HG03025 (cell line): ENCODE results near the gene KDM2B.
A peak's percentile ranks its signal among the peaks of the same experiment; 100 is the strongest.

Experiments
- ATAC-seq: cut with Tn5 transposase; IDR thresholded peaks from one replicate; pipeline ENCODE4 v1.9.1; 2021; ENCODE audit warnings: mild to moderate bottlenecking, moderate library complexity; ENCODE audit not compliant: unreplicated experiment, low FRiP score

The KDM2B gene

GRCh38 chr12:121568518-121568917 is 12.3 kb downstream of the KDM2B start:
- no peak for ATAC-seq

GRCh38 chr12:121565076-121565475 is 15.7 kb downstream of the KDM2B start:
- no peak for ATAC-seq

- no peak for ATAC-seq
These were observed 18.3 kb downstream of the KDM2B start for GRCh38 chr12:121562488-121562887.

GRCh38 chr12:121561009-121561395 is 19.8 kb downstream of the KDM2B start:
- no peak for ATAC-seq

GRCh38 chr12:121560392-121561008 is 20.3 kb downstream of the KDM2B start:
- ATAC-seq, result no peak

- ATAC-seq, result no peak
These were observed 21.9 kb downstream of the KDM2B start for GRCh38 chr12:121558956-121559355.

GRCh38 chr12:121550974-121551634 is 29.7 kb downstream of the KDM2B start:
- no peak for ATAC-seq

GRCh38 chr12:121549075-121549474 is 31.7 kb downstream of the KDM2B start:
- no peak for ATAC-seq

GRCh38 chr12:121545480-121545879 is 35.3 kb downstream of the KDM2B start:
- ATAC-seq, result no peak

GRCh38 chr12:121543786-121544185 is 37.0 kb downstream of the KDM2B start:
- no peak for ATAC-seq

- no peak for ATAC-seq
These were observed 40.9 kb downstream of the KDM2B start for GRCh38 chr12:121539908-121540307.

- ATAC-seq, result no peak
These were observed 42.1 kb downstream of the KDM2B start for GRCh38 chr12:121538699-121539061.

GRCh38 chr12:121537814-121538698 is 42.8 kb downstream of the KDM2B start:
- ATAC-seq, result peak; percentile 3

GRCh38 chr12:121536899-121537813 is 43.7 kb downstream of the KDM2B start:
- ATAC-seq, result peak; percentile 42

- peak; percentile 51 for ATAC-seq
These were observed 44.5 kb downstream of the KDM2B start for GRCh38 chr12:121536054-121536898.

GRCh38 chr12:121535150-121536053 is 45.4 kb downstream of the KDM2B start:
- no peak for ATAC-seq

GRCh38 chr12:121534495-121535148 is 46.2 kb downstream of the KDM2B start:
- ATAC-seq, result no peak
